Fibroblast of lung (primary cell): ENCODE measurements around the gene LARP1.

ENCODE experiments used
- EZH2 ChIP-seq: IDR thresholded peaks from 2 replicates; pipeline ENCODE4 v1.5.1; 2012; ENCODE audit warnings: low read length, control low read depth, mild to moderate bottlenecking; ENCODE audit errors: missing control alignments
- TF ChIP-seq, protein P1 (sequence below), 2 donors: IDR thresholded peaks in 1 of 2; conservative IDR thresholded peaks in 1 of 2; 1 replicate in 1 of 2; 2 replicates in 1 of 2; pipeline ENCODE4 v1.5.1; 2011 to 2012; ENCODE audit warnings: low read length in 2 of 2, control low read depth in 1 of 2, inconsistent platforms in 1 of 2, low read depth in 1 of 2, mild to moderate bottlenecking in 1 of 2

DNA sequence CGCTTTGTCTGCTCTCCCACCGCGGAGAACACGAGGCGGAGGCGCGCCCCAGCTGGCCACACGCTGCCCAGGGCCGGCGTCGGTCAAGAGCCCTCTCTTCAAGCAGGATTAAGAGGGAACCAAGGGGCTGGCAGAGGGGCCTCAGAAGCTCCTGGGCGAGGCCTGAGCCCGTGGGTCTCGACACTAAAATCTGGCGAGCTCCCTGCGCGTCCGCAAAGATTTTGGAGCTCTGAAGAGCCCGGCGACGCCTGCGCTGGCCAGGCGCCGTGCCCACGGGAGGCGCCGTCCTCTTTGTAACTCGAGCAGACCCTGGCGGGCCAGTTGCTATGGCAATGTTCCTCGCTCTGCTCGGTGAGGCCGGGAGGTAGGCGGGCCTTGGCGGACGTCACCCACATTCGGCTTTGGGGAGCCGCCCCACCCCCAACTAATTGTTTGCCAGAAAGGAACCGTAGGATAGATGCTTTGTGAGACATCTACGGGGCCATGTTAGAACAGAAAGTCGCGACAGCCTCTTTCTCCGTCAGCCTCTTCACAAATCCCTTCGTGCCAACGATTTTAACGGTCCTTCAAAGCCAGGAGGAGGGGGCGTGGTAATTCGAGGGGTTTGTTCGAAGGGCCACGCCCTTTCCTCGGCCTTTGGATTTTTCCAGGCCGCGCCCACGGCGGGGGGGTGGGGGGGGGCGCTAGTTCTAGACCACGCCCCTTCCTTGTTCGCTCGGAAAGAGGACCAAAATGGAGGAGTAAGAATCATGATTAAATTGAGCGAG is 102.5 kb downstream of the LARP1 start:
- TF ChIP-seq, protein P1, sequence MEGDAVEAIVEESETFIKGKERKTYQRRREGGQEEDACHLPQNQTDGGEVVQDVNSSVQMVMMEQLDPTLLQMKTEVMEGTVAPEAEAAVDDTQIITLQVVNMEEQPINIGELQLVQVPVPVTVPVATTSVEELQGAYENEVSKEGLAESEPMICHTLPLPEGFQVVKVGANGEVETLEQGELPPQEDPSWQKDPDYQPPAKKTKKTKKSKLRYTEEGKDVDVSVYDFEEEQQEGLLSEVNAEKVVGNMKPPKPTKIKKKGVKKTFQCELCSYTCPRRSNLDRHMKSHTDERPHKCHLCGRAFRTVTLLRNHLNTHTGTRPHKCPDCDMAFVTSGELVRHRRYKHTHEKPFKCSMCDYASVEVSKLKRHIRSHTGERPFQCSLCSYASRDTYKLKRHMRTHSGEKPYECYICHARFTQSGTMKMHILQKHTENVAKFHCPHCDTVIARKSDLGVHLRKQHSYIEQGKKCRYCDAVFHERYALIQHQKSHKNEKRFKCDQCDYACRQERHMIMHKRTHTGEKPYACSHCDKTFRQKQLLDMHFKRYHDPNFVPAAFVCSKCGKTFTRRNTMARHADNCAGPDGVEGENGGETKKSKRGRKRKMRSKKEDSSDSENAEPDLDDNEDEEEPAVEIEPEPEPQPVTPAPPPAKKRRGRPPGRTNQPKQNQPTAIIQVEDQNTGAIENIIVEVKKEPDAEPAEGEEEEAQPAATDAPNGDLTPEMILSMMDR (conservative IDR thresholded peaks at IDR 0.05 in 1 of 2, IDR thresholded peaks at IDR 0.05 in 1 of 2; ENCODE audit: low read depth in 1 of 2, low read length in 2 of 2): no peak
- no peak for TF ChIP-seq EZH2
